ENCODE results near the gene SLC46A1.

DNA sequence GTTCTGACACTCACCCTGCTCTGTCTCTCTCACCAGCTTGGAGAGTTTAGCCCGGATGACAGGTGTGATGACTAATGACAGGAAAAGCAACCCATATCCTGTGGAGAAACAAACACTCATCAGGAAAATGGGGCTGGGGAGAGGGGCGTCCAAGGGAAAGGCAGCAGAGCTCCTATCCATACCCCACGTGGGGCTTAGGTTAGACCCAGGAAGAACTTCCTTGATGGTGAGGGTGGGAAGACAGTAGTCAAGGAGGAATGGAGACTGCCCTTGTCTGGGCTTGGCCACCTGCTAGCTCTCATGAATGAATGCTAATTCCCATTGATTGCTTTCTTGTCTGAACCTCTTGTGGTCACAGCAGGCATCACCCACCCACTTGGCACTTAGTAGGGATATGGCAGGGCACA lies 3.8 kb downstream of the SLC46A1 start:
- TF ChIP-seq, protein P1, sequence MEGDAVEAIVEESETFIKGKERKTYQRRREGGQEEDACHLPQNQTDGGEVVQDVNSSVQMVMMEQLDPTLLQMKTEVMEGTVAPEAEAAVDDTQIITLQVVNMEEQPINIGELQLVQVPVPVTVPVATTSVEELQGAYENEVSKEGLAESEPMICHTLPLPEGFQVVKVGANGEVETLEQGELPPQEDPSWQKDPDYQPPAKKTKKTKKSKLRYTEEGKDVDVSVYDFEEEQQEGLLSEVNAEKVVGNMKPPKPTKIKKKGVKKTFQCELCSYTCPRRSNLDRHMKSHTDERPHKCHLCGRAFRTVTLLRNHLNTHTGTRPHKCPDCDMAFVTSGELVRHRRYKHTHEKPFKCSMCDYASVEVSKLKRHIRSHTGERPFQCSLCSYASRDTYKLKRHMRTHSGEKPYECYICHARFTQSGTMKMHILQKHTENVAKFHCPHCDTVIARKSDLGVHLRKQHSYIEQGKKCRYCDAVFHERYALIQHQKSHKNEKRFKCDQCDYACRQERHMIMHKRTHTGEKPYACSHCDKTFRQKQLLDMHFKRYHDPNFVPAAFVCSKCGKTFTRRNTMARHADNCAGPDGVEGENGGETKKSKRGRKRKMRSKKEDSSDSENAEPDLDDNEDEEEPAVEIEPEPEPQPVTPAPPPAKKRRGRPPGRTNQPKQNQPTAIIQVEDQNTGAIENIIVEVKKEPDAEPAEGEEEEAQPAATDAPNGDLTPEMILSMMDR (optimal IDR thresholded peaks at IDR 0.05 in 1 of 3, IDR thresholded peaks at IDR 0.05 in 1 of 3, conservative IDR thresholded peaks at IDR 0.05 in 1 of 3; ENCODE audit: extremely low read depth in 1 of 3, insufficient read depth in 2 of 3, low read length in 3 of 3): no peak
- TF ChIP-seq EZH2 (IDR thresholded peaks at IDR 0.05; ENCODE audit: low read length): no peak
